Activated CD8-positive, alpha-beta memory T cell treated with anti-CD3 and anti-CD28 coated beads, Interleukin-2, amount 50 U/mL, for 1 hour (primary cell): Measurements from ENCODE around the gene PPM1E.
"Not testable (repeated sequence)": the region's sequence is repeated elsewhere in the genome, so short reads cannot be mapped to it uniquely, and the experiment has no call there.

Source experiments
- DNase-seq: peaks from one replicate; pipeline ENCODE4 v3.0.0-alpha.2; 2020; ENCODE audit errors: extremely low read depth

The PPM1E gene

GRCh38 chr17:58840820-58841612, 85.4 kb downstream of the PPM1E start:
- DNase-seq: no peak

GRCh38 chr17:58846413-58846812, 90.8 kb downstream of the PPM1E start:
- not testable (repeated sequence) for DNase-seq

GRCh38 chr17:58850106-58850505, 94.5 kb downstream of the PPM1E start:
- DNase-seq: not testable (repeated sequence)

- DNase-seq: no peak
Observed at GRCh38 chr17:58865301-58865700, 109.6 kb downstream of the PPM1E start.

GRCh38 chr17:58870747-58871146, 115.1 kb downstream of the PPM1E start:
- no peak for DNase-seq

- DNase-seq: no peak
Observed at GRCh38 chr17:58873926-58874325, 118.3 kb downstream of the PPM1E start.

GRCh38 chr17:58875261-58875660, 119.6 kb downstream of the PPM1E start:
- no peak for DNase-seq

GRCh38 chr17:58884161-58884560, 128.5 kb downstream of the PPM1E start:
- no peak for DNase-seq

GRCh38 chr17:58886514-58886913, 130.9 kb downstream of the PPM1E start:
- no peak for DNase-seq

GRCh38 chr17:58889928-58890327, 134.3 kb downstream of the PPM1E start:
- DNase-seq: no peak

- no peak for DNase-seq
Observed at GRCh38 chr17:58899191-58899590, 143.5 kb downstream of the PPM1E start.

- DNase-seq: no peak
Observed at GRCh38 chr17:58902322-58902721, 146.7 kb downstream of the PPM1E start.

GRCh38 chr17:58911741-58912343, 156.2 kb downstream of the PPM1E start:
- DNase-seq: no peak

- no peak for DNase-seq
Observed at GRCh38 chr17:58913552-58913951, 157.9 kb downstream of the PPM1E start.

- DNase-seq: no peak
Observed at GRCh38 chr17:58913971-58914769, 158.5 kb downstream of the PPM1E start.

GRCh38 chr17:58917228-58917627, 161.6 kb downstream of the PPM1E start:
- no peak for DNase-seq

GRCh38 chr17:58918072-58918471, 162.4 kb downstream of the PPM1E start:
- no peak for DNase-seq

GRCh38 chr17:58918884-58919283, 163.2 kb downstream of the PPM1E start:
- DNase-seq: no peak

- DNase-seq: no peak
Observed at GRCh38 chr17:58920773-58921172, 165.1 kb downstream of the PPM1E start.

GRCh38 chr17:58932956-58933355, 177.3 kb downstream of the PPM1E start:
- DNase-seq: no peak

- DNase-seq: no peak
Observed at GRCh38 chr17:58936295-58936694, 180.6 kb downstream of the PPM1E start.

GRCh38 chr17:58944166-58944565, 188.5 kb downstream of the PPM1E start:
- no peak for DNase-seq

- DNase-seq: no peak
Observed at GRCh38 chr17:58947411-58947810, 191.8 kb downstream of the PPM1E start.
